Large intestine (tissue), 3 donors: ENCODE data around the gene HID1. TPM values are rescaled to one million over a fixed set of nuclear protein-coding genes. Genes with fewer than 3 reads are reported as not detected.
A peak's percentile ranks its signal among the peaks of the same experiment; 100 is the strongest.

ENCODE experiments used
- DNase-seq, 2 donors: peaks; one replicate each; pipeline versions ENCODE4 v3.0.0 to v3.0.0-alpha.2; 2013
- H3K27ac ChIP-seq: one replicate; pipeline ENCODE4 v1.5.1; 2013; ENCODE audit warnings: low read length
- H3K27me3 ChIP-seq: 2 replicates; pipeline ENCODE4 v1.6.1; 2013; ENCODE audit warnings: low read length; ENCODE audit not compliant: control insufficient read depth, insufficient read depth
- H3K36me3 ChIP-seq: 2 replicates; pipeline ENCODE4 v1.6.1; 2013; ENCODE audit warnings: low read length; ENCODE audit not compliant: control insufficient read depth, insufficient read depth
- H3K4me1 ChIP-seq: one replicate; pipeline ENCODE4 v1.6.1; 2013; ENCODE audit warnings: low read length; ENCODE audit not compliant: control insufficient read depth, insufficient read depth
- H3K4me3 ChIP-seq: one replicate; pipeline ENCODE4 v1.5.1; 2013; ENCODE audit warnings: low read length
- H3K9me3 ChIP-seq: one replicate; pipeline ENCODE4 v1.6.1; 2013; ENCODE audit warnings: mild to moderate bottlenecking, low read depth, low read length, moderate library complexity; ENCODE audit not compliant: control insufficient read depth
- WGBS: methylation state at CpG from one replicate; pipeline ENCODE4 v1.1.5; 2013; ENCODE audit warnings: low lambda C conversion rate; ENCODE audit not compliant: insufficient coverage; 5-methylcytosine and 5-hydroxymethylcytosine counted together
- polyA plus RNA-seq: library from polyadenylated mRNA; unstranded; fragments of 120-200 nt; gene quantifications from one replicate; pipeline ENCODE4 v1.2.1, GENCODE V29; 2013

Gene HID1
- polyA plus RNA-seq, 1 donor: 42.3 TPM

DNA sequence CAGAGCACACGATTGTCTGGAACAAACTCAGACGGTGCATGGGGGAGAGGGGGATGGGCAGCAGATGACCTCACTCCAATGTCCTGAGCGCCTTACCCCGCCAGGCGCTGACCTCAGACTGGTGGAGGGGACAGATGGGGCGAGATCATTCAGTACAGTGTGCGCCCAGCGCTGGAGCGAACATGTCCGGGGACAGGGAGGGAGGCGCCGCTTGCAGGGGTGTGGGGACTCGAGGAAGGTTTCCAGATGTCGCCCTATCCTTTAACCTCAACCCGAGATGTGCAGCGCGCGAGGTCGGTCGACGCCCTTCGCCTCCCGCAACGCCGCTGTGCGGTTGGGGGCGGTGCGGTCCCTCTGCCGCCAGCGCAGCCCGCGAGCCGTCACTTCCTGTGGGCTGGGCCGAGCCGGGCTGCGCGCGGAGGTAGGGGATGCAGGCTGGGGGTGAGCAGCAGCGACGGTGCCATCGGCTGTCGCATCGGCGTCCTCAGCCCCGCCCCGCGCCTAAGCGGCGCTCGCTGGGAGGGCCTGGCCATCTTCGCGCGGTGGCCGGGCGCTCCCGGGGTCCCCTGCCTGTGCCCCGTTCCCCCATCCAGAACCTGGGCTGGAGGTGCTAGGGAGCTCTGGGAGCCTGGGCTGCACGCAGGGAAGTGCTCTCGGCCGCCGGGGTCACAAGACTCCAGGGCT, 9.6 kb upstream of the HID1 start:
- DNase-seq: peak; percentile 76 to 87
- H3K36me3 ChIP-seq: no peaks in the 10 kb centered on the region
- H3K4me3 ChIP-seq: peak overlapping the region; percentile 61
- H3K27me3 ChIP-seq: no peaks in the 10 kb centered on the region
- H3K9me3 ChIP-seq: no peaks in the 10 kb centered on the region
- peaks cover 9% of the 10 kb centered on the region for H3K4me1 ChIP-seq
- WGBS: no CpG with 5 or more reads among the region's 61 CpGs
- peak overlapping the region; percentile 72 for H3K27ac ChIP-seq

DNA sequence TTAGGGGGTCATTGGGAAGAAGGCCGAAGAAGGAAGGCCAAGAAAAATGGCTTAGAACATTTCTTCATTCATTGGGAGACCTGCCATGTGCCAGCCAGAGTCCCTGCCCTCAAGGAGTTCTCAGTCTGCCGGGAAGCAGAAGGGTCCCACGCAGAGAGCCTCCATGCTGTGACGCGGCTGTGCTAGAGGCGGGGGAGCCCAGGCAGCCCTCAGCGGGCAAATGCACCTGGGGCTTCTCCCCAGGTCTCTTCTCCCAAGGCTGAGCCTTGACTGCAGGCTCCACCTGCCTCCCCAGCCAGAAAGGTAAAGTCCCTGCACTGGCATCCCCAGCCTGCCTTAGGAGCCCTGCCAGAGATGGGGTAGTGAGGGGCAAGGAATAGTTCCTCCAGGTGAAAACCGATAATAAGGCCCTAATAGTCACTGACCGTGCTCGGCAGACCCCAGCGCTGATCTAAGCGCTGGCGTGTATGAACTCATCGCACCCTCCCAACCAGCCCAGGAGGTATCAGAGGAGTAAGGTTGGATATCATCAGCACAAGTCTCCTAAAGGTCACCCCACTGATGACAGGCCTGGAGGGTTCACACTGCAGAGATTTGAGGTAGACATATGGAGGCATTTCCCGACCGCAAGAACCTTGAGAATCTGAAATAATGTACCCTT, 8.9 kb upstream of the HID1 start:
- H3K27ac ChIP-seq: peak overlapping the region; percentile 72
- no peak for DNase-seq
- H3K27me3 ChIP-seq: no peaks in the 10 kb centered on the region
- no CpG with 5 or more reads among the region's 16 CpGs for WGBS
- H3K9me3 ChIP-seq: no peaks in the 10 kb centered on the region
- H3K4me1 ChIP-seq: peaks cover 9% of the 10 kb centered on the region
- no peaks in the 10 kb centered on the region for H3K36me3 ChIP-seq
- peak overlapping the region; percentile 61 for H3K4me3 ChIP-seq

DNA sequence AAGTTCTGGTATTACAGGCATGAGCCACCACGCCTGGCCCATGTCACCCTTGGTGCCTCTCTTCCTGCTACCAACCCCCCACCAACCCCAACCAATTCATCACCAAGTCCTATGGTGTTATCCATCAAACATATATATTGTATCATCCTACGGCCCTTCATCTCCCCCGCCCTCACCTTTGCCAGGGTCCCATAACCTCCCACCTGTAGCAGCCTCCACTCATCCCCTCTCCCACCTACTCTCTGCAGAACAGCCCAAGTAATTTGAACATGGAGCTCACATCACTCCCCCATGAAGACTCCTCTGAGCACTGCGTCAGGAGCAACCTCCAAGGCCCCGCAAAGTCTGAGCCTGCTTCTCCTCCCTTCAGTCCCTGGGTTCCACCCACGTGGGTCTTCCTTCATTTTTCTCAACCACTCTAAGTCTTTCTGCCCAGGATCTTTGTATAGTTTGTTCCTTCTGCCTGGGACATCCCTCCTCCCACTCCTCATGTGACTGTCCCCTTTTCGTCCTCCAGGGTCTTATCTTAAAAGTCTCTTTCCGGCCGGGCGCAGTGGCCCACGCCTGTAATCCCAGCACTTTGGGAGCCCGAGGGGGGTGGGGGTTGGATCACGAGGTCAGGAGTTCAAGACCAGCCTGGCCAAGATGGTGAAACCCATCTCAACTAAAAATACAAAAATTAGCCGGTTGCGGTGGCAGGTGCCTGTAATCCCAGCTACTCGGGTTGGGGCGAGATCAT, 7.0 kb upstream of the HID1 start:
- no peak for DNase-seq
- no peak overlapping the region for H3K27ac ChIP-seq
- no peaks in the 10 kb centered on the region for H3K9me3 ChIP-seq
- peaks cover under 1% of the 10 kb centered on the region for H3K27me3 ChIP-seq
- H3K4me1 ChIP-seq: peaks cover 13% of the 10 kb centered on the region
- WGBS: no CpG with 5 or more reads among the region's 17 CpGs
- H3K4me3 ChIP-seq: no peak overlapping the region
- no peaks in the 10 kb centered on the region for H3K36me3 ChIP-seq

DNA sequence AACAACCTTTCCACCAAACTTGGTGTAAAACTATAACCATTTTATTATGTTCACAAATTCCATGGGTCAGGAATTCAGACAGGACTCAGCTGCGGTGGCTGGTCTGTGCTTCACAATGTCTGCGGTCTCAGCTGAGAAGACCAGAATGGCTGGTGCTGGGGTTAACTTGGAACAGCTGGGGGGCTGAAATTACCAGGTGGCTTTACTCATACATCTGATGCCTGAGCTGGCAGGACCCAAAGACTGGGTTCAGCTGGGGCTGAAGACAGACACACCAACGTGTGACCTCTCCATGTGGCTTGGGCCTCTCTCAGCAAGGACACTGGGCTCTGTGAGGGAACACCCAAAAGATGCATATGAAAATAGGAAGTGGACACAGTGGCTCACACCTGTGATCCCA, 5.7 kb upstream of the HID1 start:
- no peak overlapping the region for H3K27ac ChIP-seq
- no peaks in the 10 kb centered on the region for H3K9me3 ChIP-seq
- no peak for DNase-seq
- H3K36me3 ChIP-seq: no peaks in the 10 kb centered on the region
- WGBS: no CpG with 5 or more reads among the region's 3 CpGs
- no peak overlapping the region for H3K4me3 ChIP-seq
- peaks cover 3% of the 10 kb centered on the region for H3K27me3 ChIP-seq
- peaks cover 13% of the 10 kb centered on the region for H3K4me1 ChIP-seq

DNA sequence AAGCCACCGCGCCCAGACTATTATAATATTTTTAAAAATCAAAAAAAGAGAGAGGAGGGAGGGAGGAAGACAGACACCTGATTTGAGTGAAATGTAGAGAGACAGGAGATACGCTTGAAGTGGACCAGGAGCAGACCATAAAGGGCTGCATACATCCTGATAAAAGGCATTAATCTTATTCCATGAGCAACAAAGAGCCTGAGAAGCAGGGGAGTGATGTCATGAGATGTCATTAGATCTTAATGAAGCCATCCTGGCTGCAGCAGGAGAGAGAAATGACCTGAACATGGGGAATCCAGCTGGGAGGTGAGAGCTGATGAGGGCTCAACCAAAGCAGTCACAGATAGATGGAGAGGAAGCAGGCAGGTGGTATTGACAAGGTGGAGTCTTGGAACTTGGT, 5.2 kb upstream of the HID1 start:
- Histone ChIP-seq H3K27ac (no peak overlapping the region), H3K9me3 (no peaks in the 10 kb centered on the region), H3K36me3 (no peaks in the 10 kb centered on the region), H3K4me3 (no peak overlapping the region), H3K4me1 (peaks cover 17% of the 10 kb centered on the region), H3K27me3 (peaks cover 6% of the 10 kb centered on the region)
- WGBS: no CpG with 5 or more reads among the region's 3 CpGs
- no peak for DNase-seq

DNA sequence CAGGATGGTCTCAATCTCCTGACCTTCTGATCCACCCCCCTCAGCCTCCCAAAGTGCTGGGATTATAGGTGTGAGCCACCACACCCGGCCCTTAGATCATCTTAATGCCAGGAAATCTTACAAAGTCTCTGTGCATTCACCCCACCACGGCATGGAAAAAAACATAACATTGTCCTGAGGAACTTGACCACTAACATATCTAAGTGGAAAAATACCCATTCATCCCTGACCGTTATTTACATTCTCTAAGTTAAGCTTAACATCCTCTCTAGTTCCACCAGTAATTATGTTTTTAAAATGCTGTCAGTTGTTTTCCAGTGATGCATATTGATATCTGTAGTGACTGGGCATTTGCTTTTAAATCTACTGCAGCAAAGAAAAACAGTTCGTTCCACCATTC, 3.4 kb upstream of the HID1 start:
- Histone ChIP-seq H3K27me3 (peaks cover 21% of the 10 kb centered on the region), H3K4me1 (peaks cover 19% of the 10 kb centered on the region), H3K9me3 (no peaks in the 10 kb centered on the region), H3K27ac (no peak overlapping the region), H3K36me3 (no peaks in the 10 kb centered on the region), H3K4me3 (no peak overlapping the region)
- no peak for DNase-seq
- 89% methylated on average over 3 of the region's 4 CpGs for WGBS

DNA sequence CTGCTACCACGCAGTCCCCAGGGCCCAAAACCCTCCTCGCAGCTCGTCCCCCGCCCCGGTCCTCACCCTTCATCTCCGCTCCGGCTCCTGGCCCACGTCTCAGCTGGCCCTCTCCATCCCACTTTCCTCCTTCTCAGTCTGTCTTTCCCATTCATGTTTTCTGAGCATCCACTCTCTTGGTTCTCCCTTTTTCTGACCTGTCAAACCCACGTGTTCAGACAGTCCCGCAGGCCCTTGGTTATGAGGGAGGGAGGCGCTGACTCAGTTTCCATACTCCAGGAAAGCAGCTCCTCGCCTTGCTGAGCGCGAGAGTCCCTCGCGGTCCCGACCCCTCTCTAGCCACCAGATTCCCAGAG, 392 bp upstream of the HID1 start:
- no peaks in the 10 kb centered on the region for H3K36me3 ChIP-seq
- DNase-seq: no peak
- no CpG with 5 or more reads among the region's 17 CpGs for WGBS
- peaks cover 31% of the 10 kb centered on the region for H3K4me1 ChIP-seq
- H3K27me3 ChIP-seq: peaks cover 21% of the 10 kb centered on the region
- H3K27ac ChIP-seq: no peak overlapping the region
- peak overlapping the region; percentile 41 for H3K4me3 ChIP-seq
- no peaks in the 10 kb centered on the region for H3K9me3 ChIP-seq

DNA sequence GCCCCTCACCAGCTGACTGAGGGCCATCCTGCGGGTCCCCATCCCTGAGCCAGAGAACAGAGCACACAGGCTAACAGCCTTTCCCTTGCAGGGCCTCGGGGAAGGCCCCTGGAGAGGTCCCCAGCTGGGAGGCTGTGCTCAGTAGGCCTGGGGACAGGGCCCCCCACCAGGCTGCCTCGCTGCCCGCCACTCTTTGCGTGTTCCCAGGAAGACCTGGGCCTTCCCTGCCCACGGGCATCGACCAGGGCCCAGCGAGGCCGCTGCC, 785 bp downstream of the HID1 start:
- H3K27me3 ChIP-seq: peaks cover 21% of the 10 kb centered on the region
- H3K9me3 ChIP-seq: no peaks in the 10 kb centered on the region
- H3K4me1 ChIP-seq: peaks cover 31% of the 10 kb centered on the region
- peak overlapping the region; percentile 56 for H3K27ac ChIP-seq
- no CpG with 5 or more reads among the region's 9 CpGs for WGBS
- DNase-seq: no peak
- no peaks in the 10 kb centered on the region for H3K36me3 ChIP-seq
- peak overlapping the region; percentile 71 for H3K4me3 ChIP-seq

DNA sequence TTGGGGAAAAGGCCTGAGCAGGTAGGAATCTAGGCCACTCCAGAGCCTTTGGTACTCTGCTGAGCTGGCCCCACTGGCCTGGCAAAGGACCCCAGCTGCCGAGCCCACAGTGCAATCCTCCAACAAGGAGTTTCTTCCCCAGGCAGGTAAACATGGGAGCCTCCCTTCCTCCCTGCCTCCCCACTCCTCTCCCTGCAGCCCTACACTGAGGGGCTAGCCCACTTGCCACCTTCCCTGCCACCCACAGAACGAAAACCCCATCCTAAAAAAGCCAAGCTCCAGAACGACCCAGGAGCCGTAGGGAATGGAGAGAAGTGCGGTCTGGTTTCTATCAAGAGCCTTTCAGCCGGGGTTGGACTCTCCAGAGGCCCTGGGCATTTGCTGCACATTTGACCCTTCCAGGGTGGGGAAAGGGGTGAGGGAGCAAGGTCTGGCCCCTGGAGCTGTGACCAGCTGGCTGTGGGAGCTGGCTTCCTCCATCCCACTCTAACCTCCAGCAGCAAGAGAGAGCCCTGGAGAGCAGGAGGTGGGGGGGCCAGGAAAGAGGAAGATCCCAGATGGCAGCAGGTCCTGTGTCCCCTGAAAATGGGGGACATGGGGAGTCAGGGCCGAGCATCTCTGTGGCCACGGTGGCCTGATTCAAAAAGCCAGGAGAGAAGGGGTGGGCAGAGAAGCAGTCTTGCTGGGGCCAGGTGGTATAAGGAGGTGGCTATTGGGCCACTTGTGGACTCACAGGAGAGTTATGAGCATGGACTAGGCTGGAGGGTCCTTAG, 1.3 kb downstream of the HID1 start:
- Histone ChIP-seq H3K4me3 (peak overlapping the region; percentile 71), H3K27me3 (peaks cover 21% of the 10 kb centered on the region), H3K9me3 (no peaks in the 10 kb centered on the region), H3K4me1 (peaks cover 31% of the 10 kb centered on the region), H3K36me3 (no peaks in the 10 kb centered on the region), H3K27ac (peak overlapping the region; percentile 56)
- WGBS: no CpG with 5 or more reads among the region's 8 CpGs
- DNase-seq: no peak

DNA sequence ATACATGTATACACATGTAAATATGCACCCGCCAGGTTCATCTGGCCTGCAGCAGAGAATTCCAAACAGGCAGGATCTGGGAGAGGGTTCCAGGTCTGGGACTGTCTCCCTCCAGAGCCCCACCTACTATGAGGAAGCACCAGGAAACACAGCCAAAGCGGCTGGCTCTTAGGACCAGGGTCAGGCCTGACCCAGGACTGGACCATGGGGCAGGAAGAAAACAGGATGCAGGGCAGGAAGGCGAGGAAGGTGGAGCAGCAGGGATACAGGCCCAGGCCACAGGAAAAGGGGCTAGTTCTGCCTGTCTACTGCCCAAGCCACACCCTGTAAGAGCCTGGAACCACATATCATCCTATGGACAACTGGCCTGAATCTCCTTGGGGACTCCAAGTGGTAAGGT, 2.2 kb downstream of the HID1 start:
- H3K27me3 ChIP-seq: peaks cover 21% of the 10 kb centered on the region
- no peak overlapping the region for H3K27ac ChIP-seq
- no peak for DNase-seq
- WGBS: no CpG with 5 or more reads among the region's 3 CpGs
- peaks cover 31% of the 10 kb centered on the region for H3K4me1 ChIP-seq
- H3K4me3 ChIP-seq: no peak overlapping the region
- H3K36me3 ChIP-seq: no peaks in the 10 kb centered on the region
- H3K9me3 ChIP-seq: no peaks in the 10 kb centered on the region
